Esophagus squamous epithelium (tissue), 5 donors: ENCODE data around the gene BRSK2. TPM values are rescaled to one million over a fixed set of nuclear protein-coding genes. Genes with fewer than 3 reads are reported as not detected.
A peak's percentile ranks its signal among the peaks of the same experiment; 100 is the strongest.

Experiments used
- DNase-seq: peaks from one replicate; lab custom pipeline; 2025; lab: John Stamatoyannopoulos, UW
- H3K27ac ChIP-seq, 4 donors: fragments of 200-600 bp; sonication (generic); one replicate each; pipeline ENCODE4 v1.5.1; 2016 to 2019; ENCODE audit warnings: mild to moderate bottlenecking in 1 of 4
- H3K27me3 ChIP-seq, 4 donors: fragments of 200-600 bp; sonication (generic); 1 replicate in 3 of 4; 2 replicates in 1 of 4; pipeline versions ENCODE4 v1.5.1 to v1.6.0; 2017 to 2021; ENCODE audit warnings: antibody characterized with exemption in 1 of 4
- H3K36me3 ChIP-seq, 3 donors: fragments of 200-600 bp; sonication (generic); one replicate each; pipeline ENCODE4 v1.5.1; 2016 to 2019
- H3K4me1 ChIP-seq, 3 donors: fragments of 200-600 bp; sonication (generic); one replicate each; pipeline ENCODE4 v1.5.1; 2017 to 2019
- H3K4me3 ChIP-seq, 4 donors: fragments of 200-600 bp; sonication (generic); 1 replicate in 3 of 4; 2 replicates in 1 of 4; pipeline ENCODE4 v1.5.1; 2016 to 2019; ENCODE audit warnings: mild to moderate bottlenecking in 2 of 4, moderate library complexity in 1 of 4
- H3K9me3 ChIP-seq, 3 donors: fragments of 200-600 bp; sonication (generic); one replicate each; pipeline ENCODE4 v1.5.1; 2016 to 2019
- POLR2A ChIP-seq, 4 donors: fragments of 450-650 bp; IDR thresholded peaks; one replicate each; pipeline ENCODE4 v1.6.1; 2017; ENCODE audit warnings: antibody characterized with exemption in 4 of 4, mild to moderate bottlenecking in 4 of 4, moderate library complexity in 3 of 4
- WGBS, 2 donors: methylation state at CpG; one replicate each; pipeline ENCODE4 v1.1.5; 2018; 5-methylcytosine and 5-hydroxymethylcytosine counted together
- intact Hi-C: fragments of 100-400 bp; cut with DNase I; formaldehyde crosslinking; loops from one replicate; pipeline ENCODE4 v1.15.0; 2022
- total RNA-seq, 4 donors: library from RNA; depleted of rRNA; stranded (reverse); fragments of >200 nt; gene quantifications; one replicate each; pipeline ENCODE4 v1.1.0, GENCODE V29; 2016
- TF ChIP-seq, protein P1 (sequence below), 6 experiments: fragments of 450-650 bp in 4 of 6; fragments of 200-600 bp in 2 of 6; sonication (generic) in 2 of 6; IDR thresholded peaks; one replicate each; pipeline ENCODE4 v1.5.1; 2016 to 2019; ENCODE audit warnings: antibody characterized with exemption in 6 of 6, mild to moderate bottlenecking in 4 of 6, moderate library complexity in 4 of 6
- donor health status: DM: yes; HTN: yes; CAD: no.

BRSK2 gene
- total RNA-seq, 4 donors from 2014 or later, result 0.23 to 1.3 (median 0.35) TPM; not detected in 1

DNA sequence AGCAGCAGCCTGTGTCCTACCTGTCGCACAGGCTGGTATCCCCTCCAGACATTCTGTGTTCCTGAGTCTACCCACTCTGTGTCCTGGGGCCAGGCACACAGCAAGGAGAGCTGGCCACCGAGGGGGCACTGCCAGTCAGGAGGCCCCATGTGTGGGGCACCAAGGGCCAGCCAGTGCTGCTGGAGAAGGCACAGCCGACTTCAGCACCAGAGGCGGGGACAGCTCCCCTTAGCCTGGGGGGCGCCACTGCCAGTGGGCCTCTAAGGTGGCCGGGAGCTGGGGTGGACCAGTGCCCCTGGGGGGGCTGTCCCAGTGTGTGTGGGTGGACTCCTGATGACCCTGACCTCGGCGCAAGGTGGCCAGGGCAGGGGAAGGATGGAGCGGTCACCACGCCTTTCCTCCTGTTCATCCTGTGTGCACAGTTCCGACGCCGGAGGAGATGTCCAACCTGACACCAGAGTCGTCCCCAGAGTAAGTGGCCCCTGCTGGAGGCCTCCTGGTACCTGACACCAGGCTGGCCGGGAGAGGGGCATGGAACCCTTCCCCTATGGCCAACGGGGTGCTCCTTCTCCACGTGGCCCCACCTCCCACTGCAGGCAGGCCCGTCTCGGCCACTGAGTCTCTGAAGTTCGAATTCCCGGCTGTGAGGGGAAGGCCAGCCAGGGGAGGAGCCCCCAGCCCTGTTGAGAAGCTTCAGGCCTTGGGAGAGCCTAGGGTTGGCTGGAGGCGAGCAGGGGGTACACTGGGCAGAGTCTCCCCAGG is 61.4 kb downstream of the BRSK2 start:
- intact Hi-C loops, result no loop called here

DNA sequence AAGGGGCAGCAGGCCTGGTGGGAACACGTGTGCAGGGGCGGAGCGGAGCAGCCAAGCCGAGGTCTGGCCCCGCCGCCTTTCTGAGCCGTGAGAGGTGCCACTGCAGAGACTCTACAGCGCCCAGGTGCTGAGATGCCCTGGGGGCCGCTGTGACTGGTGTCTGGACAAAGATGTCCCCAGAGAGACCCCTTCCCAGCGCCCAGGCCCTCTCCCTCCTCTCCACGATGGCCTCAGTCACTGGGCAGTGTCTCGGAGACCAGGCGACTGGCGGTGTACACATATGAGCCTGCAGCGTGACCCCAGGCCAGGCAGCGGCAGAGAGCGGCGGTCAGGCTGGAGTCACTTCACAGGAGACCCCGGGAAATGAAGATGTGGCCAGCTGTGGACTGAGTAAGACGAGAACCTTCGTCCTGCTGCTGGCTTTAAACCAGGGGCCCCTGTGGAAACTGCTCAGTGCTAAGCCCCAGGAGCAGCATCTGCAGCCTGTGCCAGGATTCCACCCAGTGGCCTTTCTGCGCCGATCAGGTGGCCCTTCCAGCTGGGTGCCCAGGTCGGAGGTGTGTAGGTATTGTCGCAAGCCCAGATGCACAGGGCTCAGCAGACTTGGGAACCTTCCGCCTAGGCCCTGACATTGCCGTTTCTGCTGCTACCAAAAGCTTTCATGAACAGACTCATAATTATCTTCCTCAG is 62.2 kb downstream of the BRSK2 start:
- Histone ChIP-seq H3K4me3 (no peak overlapping the region), H3K27ac (no peak overlapping the region), H3K36me3 (no peaks in the 10 kb centered on the region), H3K27me3 (peaks cover 0 to 82% (median 7%) of the 10 kb centered on the region in 4 donors), H3K4me1 (peaks cover 4 to 45% (median 18%) of the 10 kb centered on the region in 3 donors), H3K9me3 (no peaks in the 10 kb centered on the region)
- TF ChIP-seq, protein P1, sequence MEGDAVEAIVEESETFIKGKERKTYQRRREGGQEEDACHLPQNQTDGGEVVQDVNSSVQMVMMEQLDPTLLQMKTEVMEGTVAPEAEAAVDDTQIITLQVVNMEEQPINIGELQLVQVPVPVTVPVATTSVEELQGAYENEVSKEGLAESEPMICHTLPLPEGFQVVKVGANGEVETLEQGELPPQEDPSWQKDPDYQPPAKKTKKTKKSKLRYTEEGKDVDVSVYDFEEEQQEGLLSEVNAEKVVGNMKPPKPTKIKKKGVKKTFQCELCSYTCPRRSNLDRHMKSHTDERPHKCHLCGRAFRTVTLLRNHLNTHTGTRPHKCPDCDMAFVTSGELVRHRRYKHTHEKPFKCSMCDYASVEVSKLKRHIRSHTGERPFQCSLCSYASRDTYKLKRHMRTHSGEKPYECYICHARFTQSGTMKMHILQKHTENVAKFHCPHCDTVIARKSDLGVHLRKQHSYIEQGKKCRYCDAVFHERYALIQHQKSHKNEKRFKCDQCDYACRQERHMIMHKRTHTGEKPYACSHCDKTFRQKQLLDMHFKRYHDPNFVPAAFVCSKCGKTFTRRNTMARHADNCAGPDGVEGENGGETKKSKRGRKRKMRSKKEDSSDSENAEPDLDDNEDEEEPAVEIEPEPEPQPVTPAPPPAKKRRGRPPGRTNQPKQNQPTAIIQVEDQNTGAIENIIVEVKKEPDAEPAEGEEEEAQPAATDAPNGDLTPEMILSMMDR (IDR thresholded peaks at IDR 0.05), result no peak
- TF ChIP-seq POLR2A (IDR thresholded peaks at IDR 0.05), result no peak
- intact Hi-C loops, result no loop called here
- 51 to 64% methylated on average over 3 to 4 of the region's 27 CpGs for WGBS, 2 donors
- DNase-seq, result no peak

More for the DNA sequence above, 61.4 kb downstream of the BRSK2 start:
- Histone ChIP-seq H3K9me3 (no peaks in the 10 kb centered on the region), H3K27me3 (peaks cover 0 to 82% (median 7%) of the 10 kb centered on the region in 4 donors), H3K4me3 (no peak overlapping the region), H3K36me3 (no peaks in the 10 kb centered on the region), H3K4me1 (peaks cover 4 to 52% (median 18%) of the 10 kb centered on the region in 3 donors), H3K27ac (no peak overlapping the region)
- DNase-seq, result no peak
- no CpG with 5 or more reads among the region's 22 CpGs for WGBS, 2 donors
- TF ChIP-seq, protein P1 (IDR thresholded peaks at IDR 0.05), result no peak
- no peak for TF ChIP-seq POLR2A (IDR thresholded peaks at IDR 0.05)

DNA sequence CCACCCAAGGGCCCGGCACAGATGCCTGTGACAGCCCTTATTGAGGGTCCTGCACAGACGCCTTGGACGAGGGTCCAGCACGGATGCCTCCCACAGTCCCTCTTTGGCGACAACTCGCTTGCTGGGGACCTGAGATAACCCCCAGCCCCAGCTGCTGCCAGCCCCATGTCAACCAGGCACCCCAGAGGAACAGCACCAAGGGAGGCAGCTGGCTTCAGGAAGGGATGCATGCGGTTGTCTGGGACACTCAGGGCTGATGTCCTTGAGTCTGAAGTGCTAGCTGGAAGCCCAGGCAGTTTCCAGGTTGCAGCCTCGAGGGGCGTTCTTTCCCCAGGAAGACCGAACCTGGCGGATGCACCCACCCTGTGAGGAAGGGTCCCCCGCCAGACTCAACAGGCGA is 63.0 kb downstream of the BRSK2 start:
- H3K4me1 ChIP-seq, result peaks cover 3 to 37% (median 14%) of the 10 kb centered on the region in 3 donors
- 52 to 80% methylated on average over 1 to 6 of the region's 13 CpGs for WGBS, 2 donors
- H3K9me3 ChIP-seq, result no peaks in the 10 kb centered on the region
- TF ChIP-seq, protein P1 (IDR thresholded peaks at IDR 0.05), result no peak
- TF ChIP-seq POLR2A (IDR thresholded peaks at IDR 0.05), result no peak
- no peaks in the 10 kb centered on the region for H3K36me3 ChIP-seq
- intact Hi-C loops, result no loop called here
- no peak overlapping the region for H3K27ac ChIP-seq
- H3K27me3 ChIP-seq, result peaks cover 0 to 74% (median 7%) of the 10 kb centered on the region in 4 donors
- no peak for DNase-seq
- no peak overlapping the region for H3K4me3 ChIP-seq

DNA sequence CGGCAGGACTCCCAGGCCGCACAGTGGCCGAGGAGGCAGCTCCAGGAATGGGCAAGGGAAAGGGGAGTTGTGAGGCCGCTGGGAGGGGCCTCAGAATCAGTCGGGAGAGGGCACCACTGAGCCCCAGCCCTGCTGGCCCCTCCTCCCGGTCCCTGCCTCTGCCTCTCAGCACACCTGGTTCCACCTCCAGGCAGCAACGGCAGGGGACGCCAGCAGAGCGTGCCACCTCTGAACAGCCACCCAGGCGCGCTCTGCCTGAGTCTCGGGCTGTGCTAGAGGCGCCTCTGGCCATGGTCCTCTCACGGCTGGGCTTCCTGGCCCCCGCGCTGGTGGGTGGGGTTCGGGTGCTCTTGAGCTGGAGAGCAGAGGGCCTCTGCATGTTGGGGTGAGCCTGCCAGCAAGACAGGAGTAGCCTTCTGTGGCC is 63.9 kb downstream of the BRSK2 start:
- Histone ChIP-seq H3K4me3 (no peak overlapping the region), H3K27me3 (peaks cover 0 to 66% (median 6%) of the 10 kb centered on the region in 4 donors), H3K4me1 (peaks cover 5 to 35% (median 9%) of the 10 kb centered on the region in 3 donors), H3K27ac (no peak overlapping the region), H3K9me3 (no peaks in the 10 kb centered on the region), H3K36me3 (no peaks in the 10 kb centered on the region)
- 13 to 36% methylated on average over 4 of the region's 17 CpGs for WGBS, 2 donors
- TF ChIP-seq POLR2A (IDR thresholded peaks at IDR 0.05), result no peak
- TF ChIP-seq, protein P1 (IDR thresholded peaks at IDR 0.05), result peak in 4 of 6 experiments; percentile 27 to 50 (median 48)
- no peak for DNase-seq
- intact Hi-C loops, result no loop called here

DNA sequence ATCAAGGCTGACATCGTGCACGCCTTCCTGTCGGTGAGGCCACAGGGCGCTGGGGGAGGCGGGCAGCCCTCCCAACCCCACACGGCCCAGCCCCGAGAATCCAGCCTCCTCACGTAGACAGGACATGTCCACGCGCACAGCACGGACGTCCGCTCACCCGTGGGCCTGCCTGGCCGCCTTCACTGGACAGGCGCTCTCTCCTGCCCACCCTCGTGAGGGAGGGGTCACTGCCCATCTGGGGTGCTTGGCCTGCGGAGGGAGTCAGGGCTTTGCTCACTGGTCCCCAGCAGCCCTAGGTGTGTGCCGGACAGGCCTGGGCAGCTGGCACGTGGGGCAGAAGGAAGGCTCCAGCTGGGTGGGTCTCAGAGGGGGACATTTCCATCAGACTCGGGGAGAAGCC is 64.8 kb downstream of the BRSK2 start:
- WGBS, 2 donors, result 61% methylated on average over 3 of the region's 21 CpGs; no CpG with 5 or more reads in 1 of the 2 donors
- no peak for TF ChIP-seq POLR2A (IDR thresholded peaks at IDR 0.05)
- TF ChIP-seq, protein P1 (IDR thresholded peaks at IDR 0.05), result no peak
- no peaks in the 10 kb centered on the region for H3K36me3 ChIP-seq
- intact Hi-C loops, result no loop called here
- no peak for DNase-seq
- no peak overlapping the region for H3K27ac ChIP-seq
- peaks cover 9 to 38% (median 10%) of the 10 kb centered on the region in 3 donors for H3K4me1 ChIP-seq
- H3K4me3 ChIP-seq, result no peak overlapping the region
- H3K27me3 ChIP-seq, result peaks cover 0 to 61% (median 4%) of the 10 kb centered on the region in 4 donors
- no peaks in the 10 kb centered on the region for H3K9me3 ChIP-seq
